ENCODE data around the gene SNRPF.
A peak's percentile ranks its signal among the peaks of the same experiment; 100 is the strongest.
"Not testable (repeated sequence)": the region's sequence is repeated elsewhere in the genome, so short reads cannot be mapped to it uniquely, and the experiment has no call there.

The SNRPF gene
- 10.6 to 97.4 (median 22.4) reads per million in 3 experiments for total RNA-seq

- DNase-seq: peak; percentile 93
These were observed at the start of gene SNRPF for GRCh38 chr12:95858451-95859343. SNRPF (plus strand) TSS chr12:95858952; CDS start chr12:95859074, 122 bp downstream.

GRCh38 chr12:95809000-95809680, 49.6 kb upstream of the SNRPF start:
- DNase-seq: no peak

GRCh38 chr12:95810411-95810810, 48.3 kb upstream of the SNRPF start:
- DNase-seq: no peak

GRCh38 chr12:95812155-95812554, 46.6 kb upstream of the SNRPF start:
- not testable (repeated sequence) for DNase-seq

- DNase-seq: no peak
These were observed 43.0 kb upstream of the SNRPF start for GRCh38 chr12:95815632-95816212.

GRCh38 chr12:95820096-95820703, 38.6 kb upstream of the SNRPF start:
- DNase-seq: no peak

GRCh38 chr12:95829395-95829794, 29.4 kb upstream of the SNRPF start:
- no peak for DNase-seq

- no peak for DNase-seq
These were observed 28.2 kb upstream of the SNRPF start for GRCh38 chr12:95830335-95831089.

GRCh38 chr12:95834572-95834971, 24.2 kb upstream of the SNRPF start:
- DNase-seq: no peak

GRCh38 chr12:95836185-95836609, 22.6 kb upstream of the SNRPF start:
- DNase-seq: no peak

GRCh38 chr12:95836630-95837239, 22.0 kb upstream of the SNRPF start:
- DNase-seq: no peak

GRCh38 chr12:95837240-95838038, 21.3 kb upstream of the SNRPF start:
- DNase-seq: no peak

- DNase-seq: no peak
These were observed 20.6 kb upstream of the SNRPF start for GRCh38 chr12:95838125-95838524.

- DNase-seq: not testable (repeated sequence)
These were observed 16.3 kb upstream of the SNRPF start for GRCh38 chr12:95842426-95842825.

GRCh38 chr12:95848575-95849388, 10.0 kb upstream of the SNRPF start:
- DNase-seq: no peak

GRCh38 chr12:95851606-95852005, 7.1 kb upstream of the SNRPF start:
- DNase-seq: no peak

GRCh38 chr12:95852133-95852532, 6.6 kb upstream of the SNRPF start:
- DNase-seq: no peak

GRCh38 chr12:95857156-95857555, 1.6 kb upstream of the SNRPF start:
- DNase-seq: no peak

- DNase-seq: no peak
These were observed 953 bp upstream of the SNRPF start for GRCh38 chr12:95857799-95858198.

GRCh38 chr12:95859344-95859816, 628 bp downstream of the SNRPF start:
- no peak for DNase-seq

All from central memory CD4-positive, alpha-beta T cell (primary cell).